Subcutaneous adipose tissue (tissue), 4 donors: Measurements from ENCODE around the gene PSAPL1. TPM values are rescaled to one million over a fixed set of nuclear protein-coding genes. Genes with fewer than 3 reads are reported as not detected.

Experiments
- total RNA-seq, 4 donors: library from RNA; depleted of rRNA; stranded (reverse); fragments of >200 nt; gene quantifications; one replicate each; pipeline ENCODE4 v1.1.0, GENCODE V29; 2016
- TF ChIP-seq, protein P1 (sequence below): fragments of 450-650 bp; IDR thresholded peaks from one replicate; pipeline ENCODE4 v1.5.1; 2016; ENCODE audit warnings: low read depth, mild to moderate bottlenecking, control low read depth, antibody characterized with exemption, moderate library complexity

The PSAPL1 gene
- total RNA-seq, 4 donors from 2014 or later: not detected

DNA sequence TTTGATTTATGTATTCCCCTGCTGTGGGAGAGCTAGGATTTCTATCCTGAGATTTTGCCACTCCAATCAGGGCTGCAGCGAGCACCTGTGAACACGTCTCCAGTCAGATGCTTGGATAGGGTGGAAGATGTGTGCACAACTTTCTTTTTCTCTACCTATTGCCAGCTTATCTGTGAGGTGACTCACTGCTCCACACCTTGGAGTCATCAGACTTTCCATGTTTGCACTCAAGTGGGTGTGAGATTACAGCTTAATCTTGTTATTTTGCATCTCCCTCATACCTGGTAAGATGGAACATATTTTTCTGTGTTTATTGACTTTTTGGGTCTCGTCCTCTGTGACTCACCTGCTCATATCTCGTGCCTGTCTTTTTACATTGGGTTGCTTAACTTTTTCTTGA is 32.2 kb downstream of the PSAPL1 start:
- TF ChIP-seq, protein P1, sequence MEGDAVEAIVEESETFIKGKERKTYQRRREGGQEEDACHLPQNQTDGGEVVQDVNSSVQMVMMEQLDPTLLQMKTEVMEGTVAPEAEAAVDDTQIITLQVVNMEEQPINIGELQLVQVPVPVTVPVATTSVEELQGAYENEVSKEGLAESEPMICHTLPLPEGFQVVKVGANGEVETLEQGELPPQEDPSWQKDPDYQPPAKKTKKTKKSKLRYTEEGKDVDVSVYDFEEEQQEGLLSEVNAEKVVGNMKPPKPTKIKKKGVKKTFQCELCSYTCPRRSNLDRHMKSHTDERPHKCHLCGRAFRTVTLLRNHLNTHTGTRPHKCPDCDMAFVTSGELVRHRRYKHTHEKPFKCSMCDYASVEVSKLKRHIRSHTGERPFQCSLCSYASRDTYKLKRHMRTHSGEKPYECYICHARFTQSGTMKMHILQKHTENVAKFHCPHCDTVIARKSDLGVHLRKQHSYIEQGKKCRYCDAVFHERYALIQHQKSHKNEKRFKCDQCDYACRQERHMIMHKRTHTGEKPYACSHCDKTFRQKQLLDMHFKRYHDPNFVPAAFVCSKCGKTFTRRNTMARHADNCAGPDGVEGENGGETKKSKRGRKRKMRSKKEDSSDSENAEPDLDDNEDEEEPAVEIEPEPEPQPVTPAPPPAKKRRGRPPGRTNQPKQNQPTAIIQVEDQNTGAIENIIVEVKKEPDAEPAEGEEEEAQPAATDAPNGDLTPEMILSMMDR: no peak

DNA sequence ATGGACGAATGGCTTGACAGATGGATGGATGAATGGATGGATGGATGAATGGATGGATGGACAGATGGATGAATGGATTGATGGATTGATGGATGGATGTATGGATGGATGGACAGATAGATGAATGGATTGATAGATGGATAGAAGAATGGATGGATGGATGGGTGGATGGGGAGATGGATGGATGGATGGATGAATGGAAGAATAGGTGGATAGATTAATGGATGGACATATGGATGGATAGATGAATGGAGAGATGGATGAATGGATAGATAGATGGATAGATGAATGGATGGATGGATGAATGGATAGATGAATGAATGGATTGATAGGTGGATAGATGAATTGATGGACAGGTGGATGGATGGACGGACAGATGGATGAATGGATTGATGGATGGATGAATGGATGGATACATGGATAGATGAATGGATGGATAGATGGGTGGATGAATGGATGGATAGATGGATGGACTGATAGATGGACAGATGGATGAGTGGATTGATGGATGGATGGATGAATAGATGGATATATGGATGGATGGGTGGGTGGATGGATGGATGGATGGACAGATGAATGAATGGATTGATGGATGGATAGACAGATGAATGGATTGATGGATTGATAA is 33.9 kb downstream of the PSAPL1 start:
- TF ChIP-seq, protein P1: no peak

DNA sequence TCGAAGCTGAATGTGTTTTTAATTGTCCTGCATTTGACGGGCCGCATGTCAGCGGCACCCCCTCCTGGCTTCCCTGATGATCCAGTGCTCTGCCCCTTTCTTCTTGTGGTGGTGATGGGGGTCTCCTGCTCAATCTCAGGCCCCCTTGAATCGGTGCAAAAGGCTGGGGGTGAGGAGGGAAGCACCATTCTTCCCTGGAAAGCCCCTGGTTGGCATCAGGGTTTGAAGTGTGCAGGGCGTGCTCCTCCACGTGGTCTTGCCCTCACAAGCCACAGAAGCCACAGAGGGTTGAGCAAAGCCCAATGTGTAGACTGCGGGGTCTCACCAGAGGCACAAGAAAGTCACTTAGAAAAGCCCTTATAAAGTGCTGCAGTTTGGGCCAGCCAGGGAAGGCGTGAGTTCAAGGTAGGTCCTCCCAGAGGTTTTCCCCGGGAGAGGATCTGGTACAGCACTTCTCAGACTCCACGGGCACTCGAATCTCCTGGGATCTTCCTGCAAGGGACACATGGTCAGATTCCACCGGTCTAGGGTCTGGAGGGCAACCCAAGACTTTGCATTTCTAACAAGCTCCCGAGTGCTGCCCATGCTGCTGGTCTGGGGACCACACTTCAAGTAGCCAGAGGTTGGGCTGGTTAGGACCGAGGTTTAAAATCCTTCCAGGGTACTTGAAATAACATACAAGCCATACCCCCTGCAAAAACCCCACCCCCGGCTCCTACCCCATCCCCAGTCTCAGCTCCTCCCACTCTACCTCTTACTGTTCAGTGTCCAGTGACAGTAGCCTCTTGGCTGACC is 35.1 kb downstream of the PSAPL1 start:
- TF ChIP-seq, protein P1: no peak

DNA sequence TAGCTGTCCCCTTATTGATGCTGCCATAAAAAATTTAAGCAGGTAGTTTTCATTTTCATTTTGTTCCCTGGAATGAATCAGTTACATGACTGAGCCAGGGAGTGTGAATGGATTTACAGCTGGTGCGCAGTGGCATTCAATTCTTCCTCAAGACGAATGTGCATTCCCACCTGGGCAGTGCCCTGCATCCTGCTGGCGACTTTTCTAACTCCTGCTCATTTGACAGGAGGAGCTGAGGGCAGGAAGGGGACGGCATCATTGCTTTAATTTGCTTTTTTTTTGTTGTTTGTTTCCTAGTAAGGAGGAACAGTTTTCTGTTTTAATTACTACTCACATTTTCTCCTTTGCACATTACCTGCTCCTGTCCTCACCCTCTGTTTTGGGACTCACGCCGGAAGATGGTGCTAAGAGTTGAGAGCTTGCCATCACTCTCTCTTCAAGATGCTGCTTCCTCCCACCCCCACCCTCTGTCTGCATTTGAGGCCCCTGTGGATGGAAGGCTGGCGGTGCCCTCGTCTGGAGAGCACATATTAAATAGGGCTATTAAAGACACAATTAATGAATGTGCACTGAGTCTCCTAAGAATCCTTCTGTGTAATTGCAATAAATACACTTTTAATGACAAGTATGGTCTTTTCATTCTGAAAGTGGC is 35.8 kb downstream of the PSAPL1 start:
- TF ChIP-seq, protein P1: no peak

DNA sequence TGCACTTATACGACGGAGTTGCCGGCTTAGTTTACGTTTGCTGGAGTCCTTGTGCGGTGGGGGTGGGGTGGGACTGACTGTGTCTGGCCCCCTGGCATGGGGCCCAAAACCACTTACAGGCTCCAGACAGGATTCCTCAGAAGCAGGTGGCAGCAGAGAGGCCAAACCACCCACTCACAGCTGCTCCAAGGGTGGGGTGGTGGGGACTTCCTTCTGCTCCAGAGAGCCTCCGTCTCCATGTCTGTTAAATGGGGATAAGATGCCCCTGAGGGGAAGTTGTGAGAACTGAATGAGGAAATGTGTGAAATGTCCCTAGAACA is 36.7 kb downstream of the PSAPL1 start:
- TF ChIP-seq, protein P1: no peak

DNA sequence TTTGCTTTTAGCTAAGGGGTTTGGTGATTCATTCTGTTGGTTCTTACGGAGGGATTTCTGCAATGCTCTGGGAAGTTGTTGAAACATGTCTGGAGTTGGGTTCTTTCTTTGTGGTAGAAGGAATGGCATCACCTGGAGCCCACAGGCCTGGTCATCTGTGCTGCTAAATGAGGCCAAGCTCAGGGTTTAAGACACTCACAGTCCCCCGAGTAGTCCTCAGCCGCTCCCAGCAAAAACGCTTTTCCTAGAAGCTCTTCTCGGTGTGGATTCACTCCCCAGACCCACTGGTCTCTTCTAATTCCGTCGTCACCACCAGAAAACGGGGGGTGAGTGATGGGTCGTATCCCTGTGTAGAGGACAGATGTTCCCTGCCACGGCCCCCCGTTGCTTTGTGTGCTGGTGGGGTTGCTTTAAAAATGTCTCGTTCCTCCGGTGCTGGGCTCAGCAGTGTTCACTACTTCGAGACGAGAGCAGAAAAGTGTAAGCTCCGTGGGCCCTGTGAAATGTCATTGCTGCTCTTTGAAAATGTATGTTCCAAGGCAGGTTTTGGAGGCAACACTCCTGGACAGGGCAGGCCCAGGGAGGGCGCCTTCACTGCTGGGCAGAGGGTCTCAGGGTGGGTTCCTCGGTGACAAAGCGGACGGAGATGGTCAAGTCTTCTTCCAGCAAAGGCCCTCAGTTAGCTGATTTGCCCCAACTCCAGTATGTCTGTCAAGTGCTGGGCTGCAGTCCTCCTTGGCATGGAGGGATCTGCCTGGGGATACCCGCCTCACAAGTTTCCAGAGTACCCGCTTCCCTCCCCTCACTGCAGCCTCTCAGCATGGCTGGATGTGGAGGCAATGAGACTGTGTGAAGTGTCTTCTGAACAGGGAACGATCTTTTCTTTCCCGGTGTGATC is 37.3 kb downstream of the PSAPL1 start:
- TF ChIP-seq, protein P1: no peak
